Cardiac muscle cell (in vitro differentiated cells and primary cell): ENCODE measurements around the gene FCHSD2. TPM values are rescaled to one million over a fixed set of nuclear protein-coding genes. Genes with fewer than 3 reads are reported as not detected.

Experiments used
- DNase-seq, 2 donors: peaks; one replicate each; pipeline versions ENCODE4 v3.0.0 to v3.0.0-alpha.2; 2010 to 2017; ENCODE audit warnings: low read depth in 1 of 2, low spot score in 1 of 2
- H3K27ac ChIP-seq: fragments of 200-600 bp; sonication (generic); 2 replicates; pipeline ENCODE4 v1.5.1; 2016
- H3K27me3 ChIP-seq: fragments of 200-600 bp; sonication (generic); 2 replicates; pipeline ENCODE4 v1.6.0; 2016; ENCODE audit warnings: control low read depth
- H3K36me3 ChIP-seq: fragments of 200-600 bp; sonication (generic); 2 replicates; pipeline ENCODE4 v1.5.1; 2016; ENCODE audit warnings: control low read depth
- H3K4me1 ChIP-seq: fragments of 200-600 bp; sonication (generic); 2 replicates; pipeline ENCODE4 v1.8.1; 2017; ENCODE audit warnings: low read depth, mild to moderate bottlenecking, mixed run types
- H3K4me3 ChIP-seq: fragments of 200-600 bp; sonication (generic); 2 replicates; pipeline ENCODE4 v1.5.1; 2016; ENCODE audit warnings: mild to moderate bottlenecking
- H3K9me3 ChIP-seq: fragments of 200-600 bp; sonication (generic); 2 replicates; pipeline ENCODE4 v1.5.1; 2017; ENCODE audit warnings: low read depth, mild to moderate bottlenecking, control low read depth
- CTCF ChIP-seq: IDR thresholded peaks from 2 replicates; pipeline ENCODE4 v1.5.1; 2012; ENCODE audit warnings: low read depth, mild to moderate bottlenecking, low read length
- polyA plus RNA-seq: library from polyadenylated mRNA; unstranded; fragments of >200 nt; fragmentation: Nextera tagmentation; extraction: Ambion mirVana; gene quantifications from 2 replicates; pipeline ENCODE4 v1.2.1, GENCODE V29; 2016
- total RNA-seq: library from RNA; depleted of rRNA; stranded (reverse); fragments of >200 nt; gene quantifications from 2 replicates; pipeline ENCODE4 v1.2.3, GENCODE V29; 2016

The FCHSD2 gene
- total and polyA plus RNA-seq, 2 experiments from 2014 or later, result 12.3 to 16.9 TPM

- H3K27me3 ChIP-seq, result no peaks in the 10 kb centered on the region
- DNase-seq, result no peak
- no peaks in the 10 kb centered on the region for H3K9me3 ChIP-seq
- H3K27ac ChIP-seq, result no peak overlapping the region
- no peaks in the 10 kb centered on the region for H3K36me3 ChIP-seq
- H3K4me1 ChIP-seq, result peaks cover 18% of the 10 kb centered on the region
- TF ChIP-seq CTCF, result no peak
- H3K4me3 ChIP-seq, result no peak overlapping the region
Observed at GRCh38 chr11:72816404-72816990, 325.6 kb downstream of the FCHSD2 start.

- no peak for TF ChIP-seq CTCF
Observed at GRCh38 chr11:72815110-72815618, 327.0 kb downstream of the FCHSD2 start.

GRCh38 chr11:72814286-72815109 lies 327.6 kb downstream of the FCHSD2 start, which contains the start of gene ATG16L2:
ATG16L2 (plus strand) TSS chr11:72814411; CDS start chr11:72814446, 35 bp downstream.
- Histone ChIP-seq H3K4me3 (peak within 1 kb of the TSS; percentile 71), H3K4me1 (peaks cover 14% of the 10 kb centered on the region), H3K36me3 (no peaks in the 10 kb centered on the region), H3K27ac (peak within 1 kb of the TSS; percentile 99), H3K9me3 (no peaks in the 10 kb centered on the region), H3K27me3 (no peaks in the 10 kb centered on the region)
- peak; percentile 89 to 93 for DNase-seq
- TF ChIP-seq CTCF, result peak; percentile 5

More at GRCh38 chr11:72815110-72815618, 327.0 kb downstream of the FCHSD2 start:
- H3K4me1 ChIP-seq, result peaks cover 14% of the 10 kb centered on the region
- no peak for DNase-seq
- H3K4me3 ChIP-seq, result peak overlapping the region; percentile 71
- H3K9me3 ChIP-seq, result no peaks in the 10 kb centered on the region
- no peak overlapping the region for H3K27ac ChIP-seq
- H3K36me3 ChIP-seq, result no peaks in the 10 kb centered on the region
- no peaks in the 10 kb centered on the region for H3K27me3 ChIP-seq

- no peaks in the 10 kb centered on the region for H3K36me3 ChIP-seq
- peak overlapping the region; percentile 99 for H3K27ac ChIP-seq
- H3K9me3 ChIP-seq, result no peaks in the 10 kb centered on the region
- H3K4me1 ChIP-seq, result peaks cover 14% of the 10 kb centered on the region
- no peaks in the 10 kb centered on the region for H3K27me3 ChIP-seq
- peak; percentile 83 to 86 for DNase-seq
- peak overlapping the region; percentile 71 for H3K4me3 ChIP-seq
- TF ChIP-seq CTCF, result no peak
Observed at GRCh38 chr11:72813740-72814285, 328.3 kb downstream of the FCHSD2 start.

- Histone ChIP-seq H3K4me3 (peak overlapping the region; percentile 71), H3K9me3 (no peaks in the 10 kb centered on the region), H3K27ac (peak overlapping the region; percentile 99), H3K4me1 (peaks cover 14% of the 10 kb centered on the region), H3K27me3 (no peaks in the 10 kb centered on the region), H3K36me3 (no peaks in the 10 kb centered on the region)
- peak; percentile 69 for TF ChIP-seq CTCF
- peak; percentile 52 to 59 for DNase-seq
Observed at GRCh38 chr11:72812967-72813739, 329.0 kb downstream of the FCHSD2 start.
